Heart right ventricle (tissue), 16 donors: ENCODE results near the gene VSTM2B. TPM values are rescaled to one million over a fixed set of nuclear protein-coding genes. Genes with fewer than 3 reads are reported as not detected.

Source experiments
- ATAC-seq, 8 donors: fragments of 200-7000 bp; cut with Tn5 transposase; one replicate each; pipeline ENCODE4 v1.9.1; 2020; ENCODE audit warnings: mild to moderate bottlenecking in 8 of 8, moderate library complexity in 8 of 8, moderate number of reproducible peaks in 1 of 8
- DNase-seq, 2 donors: peaks; one replicate each; pipeline ENCODE4 v3.0.0-alpha.2; 2020
- H3K27ac ChIP-seq, 10 donors: fragments of 200-600 bp; sonication (generic) in 2 of 10; one replicate each; pipeline versions ENCODE4 v1.5.0 to v1.8.0; 2020 to 2022; ENCODE audit warnings: mild to moderate bottlenecking in 3 of 10
- H3K27me3 ChIP-seq, 7 donors: fragments of 200-600 bp; one replicate each; pipeline ENCODE4 v1.8.0; 2021 to 2022; ENCODE audit warnings: mild to moderate bottlenecking in 2 of 7
- H3K36me3 ChIP-seq, 9 donors: fragments of 200-600 bp; sonication (generic) in 1 of 9; one replicate each; pipeline versions ENCODE4 v1.5.0 to v1.8.0; 2020 to 2022; ENCODE audit warnings: mild to moderate bottlenecking in 2 of 9
- H3K4me1 ChIP-seq, 9 donors: fragments of 200-600 bp; sonication (generic) in 1 of 9; one replicate each; pipeline versions ENCODE4 v1.5.0 to v1.8.0; 2020 to 2022; ENCODE audit warnings: mild to moderate bottlenecking in 4 of 9
- H3K4me3 ChIP-seq, 10 donors: fragments of 200-600 bp; sonication (generic) in 2 of 10; one replicate each; pipeline versions ENCODE4 v1.5.0 to v1.8.0; 2020 to 2022; ENCODE audit warnings: mild to moderate bottlenecking in 7 of 10, moderate library complexity in 2 of 10
- H3K9me3 ChIP-seq, 11 donors: fragments of 200-600 bp in 10 of 11; sonication (generic) in 2 of 11; one replicate each; pipeline versions ENCODE4 v1.5.0 to v1.8.0; 2013 to 2022; ENCODE audit warnings: mild to moderate bottlenecking in 2 of 11, control low read depth in 1 of 11, moderate library complexity in 1 of 11
- WGBS, 2 donors: extraction: QIAGEN DNeasy Blood & Tissue Kit; methylation state at CpG; one replicate each; pipeline ENCODE4 v1.1.7; 2013; ENCODE audit warnings: inconsistent platforms in 1 of 2; 5-methylcytosine and 5-hydroxymethylcytosine counted together
- intact Hi-C, 10 donors: fragments of 100-400 bp; cut with DNase I; formaldehyde crosslinking; loops; one replicate each; pipeline versions ENCODE4 v1.11.1 to v1.14.2; 2022
- polyA plus RNA-seq, 2 donors: library from polyadenylated mRNA; stranded (reverse); fragments of 200-250 nt; gene quantifications; one replicate each; pipeline ENCODE4 v1.2.3, GENCODE V29; 2013
- total RNA-seq, 10 donors: library from RNA; stranded (reverse); fragmentation: NEBNext Ultra II Directional in 3 of 10; extraction: Animal tissue kit (Norgen Biotek cat#: 25700) in 3 of 10; gene quantifications; one replicate each; pipeline versions ENCODE4 v1.2.1 to v1.2.4, GENCODE V29; 2021 to 2023
- TF ChIP-seq, protein P1 (sequence below), 9 donors: fragments of 200-600 bp; sonication (generic) in 2 of 9; IDR thresholded peaks; one replicate each; pipeline versions ENCODE4 v1.5.0 to v1.8.0; 2021 to 2022; ENCODE audit warnings: antibody characterized with exemption in 9 of 9, mild to moderate bottlenecking in 5 of 9, moderate library complexity in 1 of 9
- donor health status: Arrhythmogenic right ventricular cardiomyopathy.
- donor health status: ischemic (EF 13 %, LVEDD 7.1; RV severe dilation, severe dysfunction).
- donor health status: healthy with polysubstance abuse.
- donor health status: DM: no; HTN: yes; CAD: no.
- donor health status: DM: no; HTN: no; CAD: no.
- donor health status: ischemic (EF 25% LVEDD 6.9; RV normal size, moderate dysfunction).
- donor health status: ischemic (EF 25% LVEDD 5.7; RV mildly dilated, moderate dysfunction).
- donor health status: healthy.
- donor health status: DM: yes; HTN: yes; CAD: no.
- donor health status: Ischemic cardiomyopathy.
- donor health status: ischemic (EF 35%, LVEDD 5.7; RV mildly dilated, moderate dysfunction).
- donor health status: nonischemic (EF 11% LVEDD 7.7; RV severe dilation, severe dysfunction).
- donor health status: DM: yes; HTN: yes; CAD: no.
- donor health status: PGD.
- donor health status: ischemic (EF 29% LVEDD 5.4; RV normal size, mild dysfunction).
- donor health status: nonischemic (EF 23%, LVEDD 6.1; RV moderate dilation, normal function).

Gene VSTM2B
- total and polyA plus RNA-seq, 12 donors, result not detected

DNA sequence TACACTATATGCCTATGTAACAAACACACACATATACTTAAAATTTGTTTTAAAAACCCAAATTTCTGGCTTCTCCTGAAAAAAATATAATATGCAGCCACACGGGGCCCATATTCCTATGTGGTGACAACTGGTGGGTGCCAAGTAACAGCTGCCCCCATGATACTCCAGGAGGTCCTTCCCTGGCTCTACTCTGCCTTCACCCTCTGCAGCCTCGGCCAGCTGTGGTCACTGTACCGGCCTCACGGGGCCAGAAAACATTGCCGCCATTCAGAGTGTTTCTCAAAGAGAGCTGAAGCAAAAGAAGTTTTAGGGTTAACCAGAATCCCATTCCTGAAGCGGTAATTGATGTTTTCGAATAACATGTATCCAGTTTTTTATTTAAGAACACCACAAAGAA, 47.7 kb downstream of the VSTM2B start:
- Histone ChIP-seq H3K36me3 (no peaks in the 10 kb centered on the region), H3K4me1 (no peaks in the 10 kb centered on the region), H3K27me3 (peaks cover 5 to 86% (median 72%) of the 10 kb centered on the region in 7 donors), H3K27ac (no peak overlapping the region), H3K9me3 (no peaks in the 10 kb centered on the region), H3K4me3 (no peak overlapping the region)
- 59 to 65% methylated on average over 7 of the region's 7 CpGs for WGBS, 2 donors
- TF ChIP-seq, protein P1, sequence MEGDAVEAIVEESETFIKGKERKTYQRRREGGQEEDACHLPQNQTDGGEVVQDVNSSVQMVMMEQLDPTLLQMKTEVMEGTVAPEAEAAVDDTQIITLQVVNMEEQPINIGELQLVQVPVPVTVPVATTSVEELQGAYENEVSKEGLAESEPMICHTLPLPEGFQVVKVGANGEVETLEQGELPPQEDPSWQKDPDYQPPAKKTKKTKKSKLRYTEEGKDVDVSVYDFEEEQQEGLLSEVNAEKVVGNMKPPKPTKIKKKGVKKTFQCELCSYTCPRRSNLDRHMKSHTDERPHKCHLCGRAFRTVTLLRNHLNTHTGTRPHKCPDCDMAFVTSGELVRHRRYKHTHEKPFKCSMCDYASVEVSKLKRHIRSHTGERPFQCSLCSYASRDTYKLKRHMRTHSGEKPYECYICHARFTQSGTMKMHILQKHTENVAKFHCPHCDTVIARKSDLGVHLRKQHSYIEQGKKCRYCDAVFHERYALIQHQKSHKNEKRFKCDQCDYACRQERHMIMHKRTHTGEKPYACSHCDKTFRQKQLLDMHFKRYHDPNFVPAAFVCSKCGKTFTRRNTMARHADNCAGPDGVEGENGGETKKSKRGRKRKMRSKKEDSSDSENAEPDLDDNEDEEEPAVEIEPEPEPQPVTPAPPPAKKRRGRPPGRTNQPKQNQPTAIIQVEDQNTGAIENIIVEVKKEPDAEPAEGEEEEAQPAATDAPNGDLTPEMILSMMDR (IDR thresholded peaks at IDR 0.05), result no peak
- intact Hi-C loops, result no loop called here
- ATAC-seq (no peak), DNase-seq (no peak)

DNA sequence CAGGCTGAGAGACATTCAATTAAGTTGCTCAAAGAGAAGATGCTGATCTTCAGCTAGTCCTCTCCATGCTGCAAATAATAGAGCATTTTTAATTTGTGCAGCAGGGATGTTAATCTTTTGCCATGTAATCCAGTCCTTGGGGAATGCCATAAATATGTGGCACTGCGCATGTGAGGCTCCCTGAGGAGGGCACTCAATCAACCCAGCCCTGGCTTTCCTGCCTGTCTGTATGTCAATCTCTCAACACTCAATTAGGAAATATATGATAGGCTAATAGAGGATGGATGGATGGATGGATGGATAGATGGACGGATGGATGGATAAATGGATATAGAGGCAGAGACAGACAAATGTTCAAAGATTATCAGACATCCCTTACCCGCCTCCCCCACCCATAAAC, 48.7 kb downstream of the VSTM2B start:
- intact Hi-C loops, result no loop called here
- no peaks in the 10 kb centered on the region for H3K4me1 ChIP-seq
- H3K9me3 ChIP-seq, result no peaks in the 10 kb centered on the region
- peaks cover 5 to 89% (median 71%) of the 10 kb centered on the region in 7 donors for H3K27me3 ChIP-seq
- WGBS, 2 donors, result 43 to 44% methylated on average over 3 of the region's 3 CpGs
- DNase-seq, result no peak
- no peak for ATAC-seq
- H3K36me3 ChIP-seq, result no peaks in the 10 kb centered on the region
- TF ChIP-seq, protein P1 (IDR thresholded peaks at IDR 0.05), result no peak
- H3K4me3 ChIP-seq, result no peak overlapping the region
- H3K27ac ChIP-seq, result no peak overlapping the region

DNA sequence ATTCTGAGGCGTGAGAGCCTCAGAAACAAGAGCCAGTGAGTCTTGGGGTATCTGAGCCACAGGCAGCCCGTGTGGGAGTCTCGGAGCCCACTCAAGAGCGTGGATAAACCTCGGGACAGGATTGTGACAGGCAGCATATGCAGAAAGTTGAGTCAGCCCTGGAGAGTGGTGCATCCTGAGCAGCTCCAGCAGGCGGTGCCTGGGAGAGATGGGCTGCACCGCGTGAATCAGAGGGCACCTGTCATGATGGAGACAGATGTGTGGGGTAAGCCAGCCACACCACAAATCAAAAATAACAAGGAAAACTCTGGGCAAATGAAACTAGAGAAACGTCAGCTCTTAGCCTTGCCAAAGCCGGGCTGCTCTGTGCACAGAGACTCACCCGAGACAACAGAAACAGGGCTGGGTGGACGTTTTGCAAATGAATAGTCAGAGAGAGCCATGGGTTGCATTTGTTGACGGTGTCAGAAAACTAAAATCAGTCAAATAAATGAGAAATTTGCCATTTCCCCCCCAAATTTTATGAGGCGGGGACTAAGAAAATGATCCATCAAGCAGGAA, 50.3 kb downstream of the VSTM2B start:
- H3K27ac ChIP-seq, result no peak overlapping the region
- TF ChIP-seq, protein P1 (IDR thresholded peaks at IDR 0.05), result no peak
- ATAC-seq (no peak), DNase-seq (no peak)
- H3K36me3 ChIP-seq, result no peaks in the 10 kb centered on the region
- H3K27me3 ChIP-seq, result peaks cover 5 to 91% (median 78%) of the 10 kb centered on the region in 7 donors
- intact Hi-C loops, result no loop called here
- WGBS, 2 donors, result 36% methylated on average over 14 of the region's 14 CpGs
- no peak overlapping the region for H3K4me3 ChIP-seq
- H3K4me1 ChIP-seq, result no peaks in the 10 kb centered on the region
- H3K9me3 ChIP-seq, result peaks cover 0 to under 1% (median 0%) of the 10 kb centered on the region in 11 donors

DNA sequence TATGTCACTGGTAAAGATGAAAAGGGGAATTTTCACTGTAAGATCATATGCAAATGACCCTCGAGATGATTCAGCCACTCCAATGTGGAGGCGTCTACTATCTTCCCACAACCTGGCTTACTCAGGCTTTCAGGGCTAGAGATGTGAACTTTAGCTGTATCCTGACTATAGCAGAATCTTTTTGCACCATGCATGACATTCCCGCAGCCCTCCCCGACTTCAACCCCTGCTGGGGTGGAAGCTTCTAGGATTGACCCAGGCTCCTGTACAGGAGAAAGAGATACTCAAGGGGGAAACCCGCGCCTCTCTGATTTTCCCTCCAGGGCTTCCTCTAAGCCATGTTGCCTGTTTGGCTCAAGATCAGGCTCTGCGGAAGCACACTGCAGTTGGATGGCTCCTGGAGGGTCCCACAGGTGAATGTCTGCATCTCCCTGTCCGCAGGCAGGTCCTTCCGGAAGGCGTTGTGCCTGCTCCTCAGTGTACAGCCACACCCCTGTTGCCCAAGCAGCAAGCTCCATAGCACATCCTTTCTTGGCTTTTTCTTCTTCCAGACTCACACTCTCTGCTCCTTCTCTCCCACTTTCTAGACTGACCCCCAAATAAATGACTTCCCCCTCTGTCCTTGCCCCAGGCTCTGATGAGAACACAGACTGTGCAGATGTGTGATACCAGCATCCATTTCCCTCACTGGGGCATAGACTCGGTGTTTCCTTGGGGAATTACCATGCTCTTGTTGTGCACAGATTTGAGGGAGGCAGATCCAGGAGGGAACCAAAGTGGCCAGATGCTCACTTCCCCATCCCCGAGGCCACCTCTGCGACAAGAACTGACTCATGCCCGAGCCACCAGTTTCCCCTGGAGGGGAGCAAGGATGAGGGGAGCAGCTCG, 51.2 kb downstream of the VSTM2B start:
- H3K27me3 ChIP-seq, result peaks cover 5 to 82% (median 69%) of the 10 kb centered on the region in 7 donors
- no peak overlapping the region for H3K4me3 ChIP-seq
- H3K36me3 ChIP-seq, result no peaks in the 10 kb centered on the region
- peaks cover 0 to 6% (median 0%) of the 10 kb centered on the region in 11 donors for H3K9me3 ChIP-seq
- TF ChIP-seq, protein P1 (IDR thresholded peaks at IDR 0.05), result no peak
- 62 to 63% methylated on average over 15 of the region's 15 CpGs for WGBS, 2 donors
- H3K27ac ChIP-seq, result no peak overlapping the region
- no peaks in the 10 kb centered on the region for H3K4me1 ChIP-seq
- ATAC-seq (no peak), DNase-seq (no peak)
- intact Hi-C loops, result no loop called here
